Immature natural killer cell (primary cell): ENCODE data around the gene FDXACB1. TPM values are rescaled to one million over a fixed set of nuclear protein-coding genes. Genes with fewer than 3 reads are reported as not detected.

Source experiments
- DNase-seq, 3 donors: peaks; one replicate each; pipeline ENCODE4 v3.0.0; 2022; ENCODE audit warnings: mixed read lengths in 1 of 3
- H3K27ac Mint-ChIP-seq, 6 donors: one replicate each; pipeline ENCODE4 v1.8.0; 2020; ENCODE audit warnings: mixed read lengths in 6 of 6, mild to moderate bottlenecking in 5 of 6, inconsistent platforms in 4 of 6, moderate library complexity in 3 of 6
- H3K27me3 Mint-ChIP-seq, 3 donors: one replicate each; pipeline ENCODE4 v1.8.0; 2020 to 2021; ENCODE audit warnings: low read depth in 3 of 3, mild to moderate bottlenecking in 3 of 3, mixed read lengths in 3 of 3, moderate library complexity in 3 of 3, inconsistent platforms in 1 of 3
- H3K36me3 Mint-ChIP-seq, 3 donors: one replicate each; pipeline ENCODE4 v1.8.0; 2020; ENCODE audit warnings: mixed read lengths in 3 of 3, inconsistent platforms in 2 of 3, mild to moderate bottlenecking in 2 of 3
- H3K4me1 Mint-ChIP-seq, 2 donors: one replicate each; pipeline ENCODE4 v1.8.0; 2020; ENCODE audit warnings: inconsistent platforms in 2 of 2, mild to moderate bottlenecking in 2 of 2, mixed read lengths in 2 of 2, moderate library complexity in 1 of 2
- H3K4me3 Mint-ChIP-seq, 5 donors: one replicate each; pipeline ENCODE4 v1.8.0; 2020; ENCODE audit warnings: mild to moderate bottlenecking in 5 of 5, mixed read lengths in 5 of 5, inconsistent platforms in 3 of 5, moderate library complexity in 3 of 5
- H3K9me3 Mint-ChIP-seq, 6 donors: one replicate each; pipeline ENCODE4 v1.8.0; 2020; ENCODE audit warnings: mild to moderate bottlenecking in 6 of 6, mixed read lengths in 6 of 6, inconsistent platforms in 4 of 6, moderate library complexity in 3 of 6
- polyA plus RNA-seq, 3 donors: library from polyadenylated mRNA; unstranded; fragments of 300-500 nt; fragmentation: Illumina TruSeq; gene quantifications; one replicate each; pipeline ENCODE4 v1.2.3, GENCODE V29; 2021

The FDXACB1 gene, protein sequence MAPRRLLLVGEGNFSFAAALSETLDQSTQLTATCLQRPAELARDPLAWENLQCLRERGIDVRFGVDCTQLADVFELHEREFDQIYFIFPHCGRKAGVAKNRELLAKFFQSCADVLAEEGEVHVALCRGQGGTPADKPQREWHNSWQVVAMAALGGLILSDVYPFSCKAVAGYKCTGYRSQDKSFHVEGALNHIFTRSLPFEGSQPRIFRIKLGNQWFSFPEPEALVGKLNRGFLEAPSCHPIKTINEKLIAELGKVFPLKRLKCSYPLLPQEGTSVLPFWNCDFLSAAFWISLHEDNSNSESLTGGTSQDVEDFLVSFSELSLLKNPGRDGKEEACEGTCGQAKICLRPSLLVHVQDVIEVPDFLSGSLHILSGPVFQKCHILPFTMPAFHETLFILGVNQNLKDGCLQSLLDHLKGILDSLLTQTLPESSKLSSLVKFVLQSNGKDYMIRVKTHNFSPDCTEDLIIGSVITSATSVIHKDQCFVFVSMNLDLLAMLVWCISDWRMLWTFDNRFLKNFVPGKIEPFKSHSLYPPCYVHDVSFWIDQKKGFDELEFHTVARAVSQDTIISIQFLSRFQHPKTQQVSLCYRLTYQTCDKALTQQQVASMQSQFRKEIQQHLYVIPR
- 1 to 10 TPM; 3.3 to 9.8 (median 5.8) TPM for polyA plus RNA-seq

DNA sequence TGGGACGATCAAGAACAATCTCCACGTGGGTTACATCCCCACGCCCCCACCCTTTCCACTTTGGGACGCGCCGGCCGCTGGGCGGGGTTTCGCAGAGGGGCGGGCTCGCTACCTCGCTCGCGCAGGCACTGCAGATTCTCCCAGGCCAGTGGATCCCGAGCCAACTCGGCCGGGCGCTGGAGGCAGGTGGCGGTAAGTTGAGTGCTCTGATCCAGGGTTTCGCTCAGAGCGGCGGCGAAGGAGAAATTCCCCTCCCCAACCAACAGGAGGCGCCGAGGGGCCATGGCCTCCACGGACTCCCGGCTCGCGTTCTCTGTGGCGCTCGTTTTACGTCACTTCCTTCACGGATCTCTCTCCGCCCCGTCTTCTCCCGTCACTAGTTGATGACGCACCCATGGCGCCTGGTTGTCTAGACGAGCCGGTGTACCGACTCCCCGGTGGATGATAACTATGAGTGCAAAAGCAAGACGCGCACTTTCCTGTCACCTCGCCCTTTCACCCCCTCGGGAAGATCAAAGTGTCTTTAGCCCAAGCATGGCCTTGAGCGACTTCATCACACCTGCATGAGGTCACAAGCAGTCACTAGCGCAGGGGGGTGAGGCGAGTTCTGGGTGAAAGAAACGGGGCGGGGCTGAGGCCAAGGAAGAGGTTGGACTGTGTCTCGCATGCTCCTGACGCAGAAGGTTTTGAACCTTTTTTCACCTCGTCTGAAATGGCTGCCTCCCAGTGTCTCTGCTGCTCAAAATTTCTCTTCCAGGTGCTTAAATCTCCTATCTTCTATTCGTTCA, at the start of gene FDXACB1, which contains the start of gene CFAP68:
FDXACB1 (minus strand) TSS at position 317 of the 788 bp plus-strand sequence; CDS start at position 284, 33 bp downstream.
CFAP68 (plus strand) TSS at position 693 of the 788 bp plus-strand sequence; CDS start at position 713, 20 bp downstream.
- DNase-seq = peak; percentile 98
- Mint-ChIP-seq H3K4me3 (peak within 1 kb of the TSS; percentile 92 to 99 (median 94)), H3K9me3 (no peaks in the 10 kb centered on the region), H3K36me3 (peaks cover 0 to 7% (median 0%) of the 10 kb centered on the region in 3 donors), H3K4me1 (peaks cover 14 to 20% of the 10 kb centered on the region in 2 donors), H3K27me3 (peaks cover 5 to 9% (median 6%) of the 10 kb centered on the region in 3 donors), H3K27ac (peak within 1 kb of the TSS; percentile 99 to 100 (median 100))

DNA sequence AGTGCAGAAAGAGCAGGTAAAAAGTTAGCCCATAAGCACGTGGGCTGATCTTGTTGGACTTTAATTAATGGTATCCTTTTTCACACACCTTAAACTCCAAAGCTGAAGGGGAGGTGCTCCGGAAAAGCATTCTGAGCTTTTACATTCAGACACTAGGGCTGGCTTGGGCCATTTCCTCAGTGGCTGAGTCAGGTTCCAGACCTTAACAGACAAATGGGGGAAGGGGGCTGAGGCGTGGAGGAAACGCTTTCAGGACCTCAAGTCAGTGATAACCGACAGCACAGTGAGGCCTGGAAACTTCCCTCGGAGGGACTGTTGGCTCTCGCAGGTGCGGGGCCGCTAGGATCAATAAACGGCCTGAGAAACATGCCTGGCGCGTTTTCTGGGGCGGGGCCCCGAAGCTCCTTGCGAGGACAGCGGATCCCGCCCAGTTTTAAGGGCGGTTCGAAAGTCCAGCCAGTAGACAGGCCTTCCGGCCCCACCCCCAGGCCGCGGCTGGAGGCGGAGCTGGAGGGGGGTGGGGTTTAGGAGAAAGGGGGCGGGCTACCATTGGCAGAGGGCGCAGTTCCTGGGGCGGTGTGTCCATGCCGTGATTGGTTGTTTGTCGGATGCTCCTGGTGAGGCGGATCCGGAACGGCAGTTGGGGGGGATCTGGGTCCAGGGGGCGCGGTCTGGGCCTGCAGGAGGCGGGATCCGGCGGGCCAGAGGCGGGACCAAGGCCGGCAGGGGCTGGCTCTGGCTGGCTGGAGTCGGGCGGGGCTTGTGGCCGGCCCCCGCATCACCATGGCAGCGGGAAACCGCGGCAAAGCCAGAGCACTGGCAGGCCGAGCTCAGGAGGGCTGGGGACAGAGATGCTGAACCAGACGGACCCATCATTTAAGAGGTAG, 47.8 kb upstream of the FDXACB1 start:
- peaks cover 3 to 11% (median 9%) of the 10 kb centered on the region in 3 donors for H3K27me3 Mint-ChIP-seq
- peak overlapping the region; percentile 70 to 95 (median 92) for H3K27ac Mint-ChIP-seq
- no peaks in the 10 kb centered on the region for H3K36me3 Mint-ChIP-seq
- peaks cover 16 to 20% of the 10 kb centered on the region in 2 donors for H3K4me1 Mint-ChIP-seq
- H3K4me3 Mint-ChIP-seq = peak overlapping the region; percentile 84 to 90 (median 87)
- peak; percentile 97 to 98 (median 97) for DNase-seq
- no peaks in the 10 kb centered on the region for H3K9me3 Mint-ChIP-seq

GRCh38 chr11:111925953-111926352, 47.0 kb upstream of the FDXACB1 start:
- Mint-ChIP-seq H3K27me3 (peaks cover 3 to 11% (median 9%) of the 10 kb centered on the region in 3 donors), H3K27ac (peak overlapping the region in 5 of 6 donors; percentile 54 to 92 (median 89)), H3K4me3 (peak overlapping the region; percentile 33 to 84 (median 69)), H3K9me3 (no peaks in the 10 kb centered on the region), H3K36me3 (no peaks in the 10 kb centered on the region), H3K4me1 (peaks cover 16 to 20% of the 10 kb centered on the region in 2 donors)
- no peak for DNase-seq

GRCh38 chr11:111923951-111924350, 45.0 kb upstream of the FDXACB1 start:
- no peak for DNase-seq
- peaks cover 3 to 11% (median 9%) of the 10 kb centered on the region in 3 donors for H3K27me3 Mint-ChIP-seq
- no peak overlapping the region for H3K4me3 Mint-ChIP-seq
- peaks cover 16 to 20% of the 10 kb centered on the region in 2 donors for H3K4me1 Mint-ChIP-seq
- no peaks in the 10 kb centered on the region for H3K36me3 Mint-ChIP-seq
- no peaks in the 10 kb centered on the region for H3K9me3 Mint-ChIP-seq
- no peak overlapping the region for H3K27ac Mint-ChIP-seq

GRCh38 chr11:111923351-111923788, 44.4 kb upstream of the FDXACB1 start:
- no peaks in the 10 kb centered on the region for H3K9me3 Mint-ChIP-seq
- no peak for DNase-seq
- peaks cover 3 to 11% (median 9%) of the 10 kb centered on the region in 3 donors for H3K27me3 Mint-ChIP-seq
- peaks cover 16 to 20% of the 10 kb centered on the region in 2 donors for H3K4me1 Mint-ChIP-seq
- H3K36me3 Mint-ChIP-seq = no peaks in the 10 kb centered on the region
- no peak overlapping the region for H3K4me3 Mint-ChIP-seq
- H3K27ac Mint-ChIP-seq = no peak overlapping the region

- Mint-ChIP-seq H3K27me3 (peaks cover 3 to 11% (median 9%) of the 10 kb centered on the region in 3 donors), H3K4me3 (no peak overlapping the region), H3K4me1 (peaks cover 16 to 20% of the 10 kb centered on the region in 2 donors), H3K9me3 (no peaks in the 10 kb centered on the region), H3K27ac (no peak overlapping the region), H3K36me3 (no peaks in the 10 kb centered on the region)
- DNase-seq = no peak
Measured at GRCh38 chr11:111922803-111923202, 43.8 kb upstream of the FDXACB1 start.

DNA sequence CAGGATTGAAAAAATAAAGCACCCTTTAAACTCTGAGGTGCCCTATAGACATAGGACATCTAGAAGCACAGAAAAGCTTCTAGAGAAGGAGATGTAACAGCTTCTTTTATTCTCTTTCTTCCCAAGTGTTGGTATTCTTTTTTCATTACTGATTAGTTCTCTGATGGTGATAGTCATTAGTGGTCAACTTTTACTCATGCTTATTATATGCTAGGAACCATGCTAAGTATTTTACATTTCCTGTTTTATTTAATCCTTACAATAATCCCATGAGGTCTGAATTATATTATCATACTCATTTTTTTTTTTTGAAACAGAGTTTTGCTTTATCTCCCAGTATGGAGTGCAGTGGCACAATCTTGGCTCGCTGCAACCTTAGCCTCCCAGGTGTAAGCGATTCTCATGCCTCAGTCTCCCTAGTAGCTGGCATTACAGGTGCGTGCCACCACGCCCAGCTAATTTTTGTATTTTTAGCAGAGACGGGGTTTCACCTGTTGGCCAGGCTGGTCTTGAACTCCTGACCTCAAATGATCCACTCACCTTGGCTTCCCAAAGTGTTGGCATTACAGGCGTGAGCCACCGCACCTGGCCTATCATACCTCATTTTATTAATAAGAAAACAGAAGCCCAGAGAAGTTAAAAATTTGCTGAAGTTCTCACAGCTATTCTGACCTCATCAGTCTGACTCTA, 42.7 kb upstream of the FDXACB1 start:
- peaks cover 10 to 12% of the 10 kb centered on the region in 2 donors for H3K4me1 Mint-ChIP-seq
- no peak overlapping the region for H3K27ac Mint-ChIP-seq
- no peak for DNase-seq
- H3K4me3 Mint-ChIP-seq = no peak overlapping the region
- peaks cover 3 to 6% (median 5%) of the 10 kb centered on the region in 3 donors for H3K27me3 Mint-ChIP-seq
- peaks cover 0 to 4% (median 0%) of the 10 kb centered on the region in 3 donors for H3K36me3 Mint-ChIP-seq
- H3K9me3 Mint-ChIP-seq = peaks cover 0 to under 1% (median 0%) of the 10 kb centered on the region in 6 donors

GRCh38 chr11:111920908-111921307, 41.9 kb upstream of the FDXACB1 start:
- H3K27ac Mint-ChIP-seq = no peak overlapping the region

DNA sequence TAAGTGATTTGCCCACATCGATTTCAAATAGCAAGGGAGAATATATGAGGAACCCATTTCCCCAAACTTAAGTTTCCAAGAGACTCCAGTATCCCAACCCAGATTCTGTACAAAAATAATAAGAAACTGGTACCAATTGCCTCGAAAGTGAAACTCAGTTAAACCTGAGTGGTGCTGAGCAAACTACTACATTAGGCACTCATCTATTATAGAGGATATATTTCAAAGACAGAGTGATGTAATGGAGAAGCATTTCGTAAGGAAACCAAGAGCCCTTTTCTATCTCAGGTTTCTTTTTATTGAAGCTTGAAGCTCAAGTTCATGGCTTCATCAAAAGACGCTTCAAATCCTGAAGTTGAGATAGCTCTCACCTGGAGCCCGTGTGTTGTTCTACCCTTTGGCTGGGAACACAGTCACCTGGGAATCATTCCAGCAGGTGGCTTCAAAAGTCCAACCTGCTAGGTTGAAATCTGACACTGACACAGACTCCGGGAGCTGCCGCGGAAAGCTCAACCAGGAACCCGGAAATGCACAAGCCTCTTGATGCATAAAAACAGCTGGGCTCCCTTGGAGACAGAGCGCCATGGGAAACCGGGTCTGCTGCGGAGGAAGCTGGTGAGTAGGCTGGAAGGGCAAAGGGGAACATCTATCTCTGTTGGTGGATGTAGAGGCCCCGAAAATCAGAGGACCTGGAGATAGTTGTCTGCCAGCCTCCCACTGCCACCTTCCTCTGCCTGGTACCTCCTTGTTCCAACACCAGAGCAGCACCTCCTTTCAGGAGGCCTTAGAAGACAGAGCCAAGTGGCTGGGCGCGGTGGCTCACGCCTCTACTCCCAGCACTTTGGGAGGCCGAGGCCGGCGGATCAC, 39.7 kb upstream of the FDXACB1 start, which contains the start of gene C11orf52:
C11orf52 (plus strand) TSS at position 524 of the 867 bp plus-strand sequence; CDS start at position 584, 60 bp downstream.
- Mint-ChIP-seq H3K9me3 (peaks cover 0 to 1% (median 0%) of the 10 kb centered on the region in 6 donors), H3K4me3 (no peak within 1 kb of the TSS), H3K27me3 (peaks cover 7 to 13% (median 9%) of the 10 kb centered on the region in 3 donors), H3K36me3 (peaks cover 0 to 4% (median 0%) of the 10 kb centered on the region in 3 donors), H3K4me1 (no peaks in the 10 kb centered on the region), H3K27ac (no peak within 1 kb of the TSS)
- no peak for DNase-seq

More at GRCh38 chr11:111920908-111921307, 41.9 kb upstream of the FDXACB1 start:
- Mint-ChIP-seq H3K4me3 (no peak overlapping the region), H3K27me3 (peaks cover 3 to 10% (median 8%) of the 10 kb centered on the region in 3 donors), H3K4me1 (peaks cover 3 to 4% of the 10 kb centered on the region in 2 donors), H3K9me3 (peaks cover 0 to 1% (median 0%) of the 10 kb centered on the region in 6 donors), H3K36me3 (peaks cover 0 to 4% (median 0%) of the 10 kb centered on the region in 3 donors)
- DNase-seq = no peak

DNA sequence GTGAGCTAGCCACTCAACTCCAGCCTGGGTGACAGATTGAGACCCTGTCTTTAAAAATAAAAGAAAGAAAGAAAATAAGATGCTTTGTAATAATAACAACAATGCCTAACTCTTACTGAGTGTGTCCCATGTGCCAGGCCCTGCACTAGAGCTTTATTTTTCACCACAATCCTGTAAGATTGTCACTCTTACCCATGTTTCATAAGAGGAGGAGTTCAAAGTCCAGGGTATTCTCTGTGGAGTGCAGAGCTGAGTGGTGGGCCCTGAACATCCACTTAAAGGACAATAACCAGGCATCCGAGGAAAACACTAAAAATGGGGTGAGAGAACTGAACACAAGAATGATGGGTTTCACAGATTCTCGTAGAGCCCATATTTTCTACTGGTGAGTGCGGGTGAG, 38.8 kb upstream of the FDXACB1 start:
- H3K4me1 Mint-ChIP-seq = no peaks in the 10 kb centered on the region
- DNase-seq = no peak
- peaks cover 7 to 15% (median 8%) of the 10 kb centered on the region in 3 donors for H3K27me3 Mint-ChIP-seq
- H3K36me3 Mint-ChIP-seq = peaks cover 0 to 4% (median 0%) of the 10 kb centered on the region in 3 donors
- peaks cover 0 to 1% (median 0%) of the 10 kb centered on the region in 6 donors for H3K9me3 Mint-ChIP-seq
- H3K27ac Mint-ChIP-seq = no peak overlapping the region
- H3K4me3 Mint-ChIP-seq = no peak overlapping the region

GRCh38 chr11:111917312-111917711, 38.3 kb upstream of the FDXACB1 start:
- DNase-seq = no peak
- no peaks in the 10 kb centered on the region for H3K4me1 Mint-ChIP-seq
- H3K27ac Mint-ChIP-seq = no peak overlapping the region
- no peak overlapping the region for H3K4me3 Mint-ChIP-seq
- H3K36me3 Mint-ChIP-seq = peaks cover 0 to 4% (median 0%) of the 10 kb centered on the region in 3 donors
- H3K27me3 Mint-ChIP-seq = peaks cover 7 to 15% (median 8%) of the 10 kb centered on the region in 3 donors
- H3K9me3 Mint-ChIP-seq = peaks cover 0 to 1% (median 0%) of the 10 kb centered on the region in 6 donors
